LHCN-M2 (cell line): ENCODE measurements around the gene ATP5ME. TPM values are rescaled to one million over a fixed set of nuclear protein-coding genes. Genes with fewer than 3 reads are reported as not detected.

ENCODE experiments used
- DNase-seq: peaks from one replicate; pipeline ENCODE4 v3.0.0-alpha.2; 2012; ENCODE audit warnings: low read depth
- total RNA-seq: library from RNA; depleted of rRNA; stranded (reverse); fragments of >200 nt; gene quantifications from 2 replicates; pipeline ENCODE4 v1.2.3, GENCODE V29; 2014

ATP5ME gene
- total RNA-seq, 1 experiment from 2014 or later: 54.2 TPM

GRCh38 chr4:684623-685327 is 10.7 kb upstream of the ATP5ME start:
- DNase-seq: no peak

- peak; percentile 55 for DNase-seq
These were observed 10.0 kb upstream of the ATP5ME start for GRCh38 chr4:683982-684622.

- DNase-seq: no peak
These were observed 9.3 kb upstream of the ATP5ME start for GRCh38 chr4:683247-683897.

- DNase-seq: no peak
These were observed 8.6 kb upstream of the ATP5ME start for GRCh38 chr4:682490-683172.

- DNase-seq: no peak
These were observed 7.8 kb upstream of the ATP5ME start for GRCh38 chr4:681736-682451.

- peak; percentile 33 for DNase-seq
These were observed 7.0 kb upstream of the ATP5ME start for GRCh38 chr4:680928-681645.

GRCh38 chr4:680551-680927 is 6.5 kb upstream of the ATP5ME start:
- DNase-seq: no peak

GRCh38 chr4:680091-680490 is 6.0 kb upstream of the ATP5ME start:
- DNase-seq: no peak

- no peak for DNase-seq
These were observed 5.6 kb upstream of the ATP5ME start for GRCh38 chr4:679629-680028.

- no peak for DNase-seq
These were observed 5.0 kb upstream of the ATP5ME start for GRCh38 chr4:679104-679481.

GRCh38 chr4:678331-679103 is 4.4 kb upstream of the ATP5ME start:
- no peak for DNase-seq

GRCh38 chr4:677431-678293 is 3.6 kb upstream of the ATP5ME start:
- DNase-seq: peak; percentile 87

GRCh38 chr4:676871-677235 is 2.8 kb upstream of the ATP5ME start:
- no peak for DNase-seq

GRCh38 chr4:675980-676870 is 2.1 kb upstream of the ATP5ME start:
- peak; percentile 35 for DNase-seq

- DNase-seq: peak; percentile 17
These were observed 1.2 kb upstream of the ATP5ME start for GRCh38 chr4:675036-675882.

GRCh38 chr4:673349-674091 is 556 bp downstream of the ATP5ME start:
- no peak for DNase-seq

GRCh38 chr4:671769-672168 is 2.3 kb downstream of the ATP5ME start:
- DNase-seq: no peak
